K562 (cell line): ENCODE results near the gene SAT2. TPM values are rescaled to one million over a fixed set of nuclear protein-coding genes. Genes with fewer than 3 reads are reported as not detected.
A peak's percentile ranks its signal among the peaks of the same experiment; 100 is the strongest.

Source experiments
- CEBPB ChIP-seq: fragments of 450-650 bp; IDR thresholded peaks from 2 replicates; pipeline ENCODE4 v1.6.1; 2016; ENCODE audit warnings: missing genetic modification characterization, missing compliant biosample characterization
- CEBPG ChIP-seq, 3 experiments: fragments of 200-800 bp in 1 of 3; sonication (Bioruptor generic) in 1 of 3; sonication (generic) in 1 of 3; formaldehyde crosslinking in 1 of 3; IDR thresholded peaks in 2 of 3; conservative IDR thresholded peaks in 1 of 3; 2 replicates each; pipeline versions ENCODE4 v1.6.1 to v1.8.0; 2016 to 2022; ENCODE audit warnings: missing compliant biosample characterization in 2 of 3, missing genetic modification characterization in 2 of 3, mild to moderate bottlenecking in 1 of 3, missing genetic modification reagents in 1 of 3
- CHD4 ChIP-seq: fragments of 200-600 bp; sonication (generic); IDR thresholded peaks from 3 replicates; pipeline ENCODE4 v1.6.1; 2012; ENCODE audit warnings: low read depth, mild to moderate bottlenecking, mixed read lengths, low read length, inconsistent platforms; ENCODE audit not compliant: insufficient read depth, insufficient replicate concordance, poor library complexity, severe bottlenecking
- GATAD2A ChIP-seq: fragments of 450-650 bp; IDR thresholded peaks from 2 replicates; pipeline ENCODE4 v1.6.1; 2017
- JUND ChIP-seq, 2 experiments: IDR thresholded peaks; 2 replicates in 1 of 2; 3 replicates in 1 of 2; pipeline ENCODE4 v1.6.1; 2011; ENCODE audit warnings: borderline replicate concordance in 2 of 2, low read depth in 2 of 2, low read length in 2 of 2, improper control_type of control experiment in 1 of 2, missing biosample characterization in 1 of 2, missing genetic modification characterization in 1 of 2, missing genetic modification reagents in 1 of 2
- KLF16 ChIP-seq: IDR thresholded peaks from 2 replicates; pipeline ENCODE4 v1.6.1; 2016; ENCODE audit warnings: antibody characterized with exemption
- MEF2D ChIP-seq: conservative IDR thresholded peaks from 2 replicates; pipeline ENCODE4 v1.6.1; 2016; ENCODE audit warnings: low read depth, missing genetic modification characterization, missing compliant biosample characterization
- MTA1 ChIP-seq: fragments of 450-650 bp; IDR thresholded peaks from 2 replicates; pipeline ENCODE4 v1.6.1; 2017; ENCODE audit warnings: borderline replicate concordance
- NCOA6 ChIP-seq: fragments of 450-650 bp; IDR thresholded peaks from 2 replicates; pipeline ENCODE4 v1.6.1; 2017; ENCODE audit warnings: mild to moderate bottlenecking
- POLR2AphosphoS5 ChIP-seq: IDR thresholded peaks from 2 replicates; pipeline ENCODE4 v1.6.1; 2011; ENCODE audit warnings: mild to moderate bottlenecking, low read depth, low read length, moderate library complexity; ENCODE audit not compliant: control insufficient read depth, insufficient read depth
- RHOXF2B ChIP-seq: fragments of 250-450 bp; sonication (Bioruptor Pico); conservative IDR thresholded peaks from 2 replicates; pipeline ENCODE4 v1.5.1; 2021
- SLC30A9 ChIP-seq: fragments of 250-450 bp; sonication (Bioruptor Pico); IDR thresholded peaks from 2 replicates; pipeline ENCODE4 v1.8.0; 2022; ENCODE audit warnings: mild to moderate bottlenecking, moderate library complexity
- STAG1 ChIP-seq: sonication (generic); formaldehyde crosslinking; IDR thresholded peaks from 2 replicates; pipeline ENCODE4 v1.5.0; 2020; ENCODE audit warnings: missing genetic modification reagents, borderline replicate concordance
- TFE3 ChIP-seq: fragments of 450-650 bp; formaldehyde crosslinking; IDR thresholded peaks from 2 replicates; pipeline ENCODE4 v1.4.0; 2020; ENCODE audit warnings: mild to moderate bottlenecking, mixed read lengths
- YBX1 ChIP-seq: fragments of 450-650 bp; IDR thresholded peaks from 2 replicates; pipeline ENCODE4 v1.7.1; 2016; ENCODE audit warnings: mild to moderate bottlenecking
- ZBTB33 ChIP-seq: sonication (generic); formaldehyde crosslinking; IDR thresholded peaks from 2 replicates; pipeline ENCODE4 v1.8.1; 2023; ENCODE audit warnings: mild to moderate bottlenecking, missing genetic modification reagents
- ZBTB8A ChIP-seq: fragments of 450-650 bp; IDR thresholded peaks from 2 replicates; pipeline ENCODE4 v1.6.1; 2018; ENCODE audit warnings: mild to moderate bottlenecking, moderate library complexity; ENCODE audit not compliant: partially characterized antibody
- ZNF165 ChIP-seq: fragments of 250-450 bp; sonication (Bioruptor Pico); IDR thresholded peaks from 2 replicates; pipeline ENCODE4 v1.4.0; 2020; ENCODE audit warnings: borderline replicate concordance
- ZNF431 ChIP-seq: sonication (generic); formaldehyde crosslinking; IDR thresholded peaks from 2 replicates; pipeline ENCODE4 v1.8.0; 2022; ENCODE audit warnings: mild to moderate bottlenecking, missing genetic modification reagents
- ZNF436 ChIP-seq: fragments of 250-450, 450-650 bp; sonication (Bioruptor Pico); formaldehyde crosslinking; IDR thresholded peaks from 2 replicates; pipeline ENCODE4 v1.7.0; 2020; ENCODE audit warnings: mild to moderate bottlenecking
- ZNF589 ChIP-seq: fragments of 200-800 bp; sonication (Bioruptor generic); IDR thresholded peaks from 2 replicates; pipeline ENCODE4 v1.6.1; 2016; ENCODE audit warnings: low read depth, missing genetic modification characterization, missing compliant biosample characterization
- ZNF696 ChIP-seq: fragments of 250-450 bp; sonication (Bioruptor Pico); conservative IDR thresholded peaks from 2 replicates; pipeline ENCODE4 v1.4.0; 2020; ENCODE audit warnings: mild to moderate bottlenecking, moderate library complexity
- ZNF76 ChIP-seq: fragments of 250-450 bp; sonication (Bioruptor Pico); IDR thresholded peaks from 2 replicates; pipeline ENCODE4 v1.4.0; 2020; ENCODE audit warnings: mild to moderate bottlenecking, moderate library complexity, borderline replicate concordance
- ZNF764 ChIP-seq: fragments of 250-450 bp; sonication (Bioruptor Pico); IDR thresholded peaks from 2 replicates; pipeline ENCODE4 v1.4.0; 2020; ENCODE audit warnings: low read depth, mild to moderate bottlenecking, moderate library complexity
- polyA plus RNA-seq, 8 experiments: library from polyadenylated mRNA; depleted of rRNA in 4 of 8; stranded (reverse) in 5 of 8; unstranded in 3 of 8; fragments of >200 nt; fragmentation: Nextera tagmentation in 2 of 8; fragmentation: Illumina TruSeq in 1 of 8; extraction: Ambion mirVana in 2 of 8; extraction: Trizol in 1 of 8; gene quantifications; 2 replicates each; pipeline versions ENCODE4 v1.2.1 to v1.2.3, GENCODE V29; 2011 to 2014; ENCODE audit warnings: inconsistent platforms in 1 of 8, missing spikeins in 1 of 8
- total RNA-seq, 7 experiments: library from RNA; depleted of rRNA in 6 of 7; stranded (reverse); fragments of >200 nt in 6 of 7; fragmentation: Illumina TruSeq in 2 of 7; extraction: Trizol in 2 of 7; gene quantifications; 2 replicates each; pipeline versions ENCODE4 v1.2.1 to v1.2.3, GENCODE V29; 2011 to 2021; ENCODE audit warnings: low replicate concordance in 1 of 7

The SAT2 gene
- total and polyA plus RNA-seq, 9 of the 15 experiments (the other 6 are each of a cell fraction or from before 2014, with no cell fraction given): 2.0 to 8.0 (median 5.3) TPM

GRCh38 chr17:7626956-7627249 is 718 bp downstream of the SAT2 start (continued):
- no peak for TF ChIP-seq MEF2D (tag)
- TF ChIP-seq MTA1: no peak
- TF ChIP-seq YBX1: no peak
- no peak for TF ChIP-seq ZNF431 (CRISPR knock-in tag)
- TF ChIP-seq RHOXF2B: no peak
- no peak for TF ChIP-seq ZNF764 (CRISPR knock-in tag)
- TF ChIP-seq ZNF165 (CRISPR knock-in tag): no peak
- no peak for TF ChIP-seq CHD4
- TF ChIP-seq ZNF76 (CRISPR knock-in tag): no peak
- no peak for TF ChIP-seq JUND (IDR thresholded peaks at IDR 0.05; ENCODE audit: borderline replicate concordance, low read depth, low read length)
- no peak for TF ChIP-seq JUND (tag; IDR thresholded peaks at IDR 0.05; ENCODE audit: borderline replicate concordance, low read depth, low read length)
- no peak for TF ChIP-seq GATAD2A
- TF ChIP-seq ZNF696: no peak
- TF ChIP-seq ZNF436 (CRISPR knock-in tag): no peak
- TF ChIP-seq POLR2AphosphoS5: peak; percentile 42; the same call in 1 of the 2 replicates
- peak; percentile 39; the same call in 1 of the 2 replicates for TF ChIP-seq KLF16
- TF ChIP-seq ZBTB33: no peak
- TF ChIP-seq SLC30A9 (CRISPR knock-in tag): no peak
- no peak for TF ChIP-seq ZNF589
- TF ChIP-seq ZBTB8A: no peak
- TF ChIP-seq STAG1 (CRISPR knock-in tag): no peak
- TF ChIP-seq NCOA6: no peak
- TF ChIP-seq CEBPB: no peak
- no peak for TF ChIP-seq CEBPG (CRISPR knock-in tag; IDR thresholded peaks at IDR 0.05)
- TF ChIP-seq CEBPG (tag; conservative IDR thresholded peaks at IDR 0.05 in 1 of 2, IDR thresholded peaks at IDR 0.05 in 1 of 2): no peak
- no peak for TF ChIP-seq TFE3 (CRISPR knock-in tag)
